NCI-H2196 (cell line): ENCODE data around the gene REM2.

Experiments used
- DNase-seq: peaks from one replicate; lab custom pipeline; 2025; ENCODE audit not compliant: unreplicated experiment; lab: John Stamatoyannopoulos, UW

The REM2 gene

DNA sequence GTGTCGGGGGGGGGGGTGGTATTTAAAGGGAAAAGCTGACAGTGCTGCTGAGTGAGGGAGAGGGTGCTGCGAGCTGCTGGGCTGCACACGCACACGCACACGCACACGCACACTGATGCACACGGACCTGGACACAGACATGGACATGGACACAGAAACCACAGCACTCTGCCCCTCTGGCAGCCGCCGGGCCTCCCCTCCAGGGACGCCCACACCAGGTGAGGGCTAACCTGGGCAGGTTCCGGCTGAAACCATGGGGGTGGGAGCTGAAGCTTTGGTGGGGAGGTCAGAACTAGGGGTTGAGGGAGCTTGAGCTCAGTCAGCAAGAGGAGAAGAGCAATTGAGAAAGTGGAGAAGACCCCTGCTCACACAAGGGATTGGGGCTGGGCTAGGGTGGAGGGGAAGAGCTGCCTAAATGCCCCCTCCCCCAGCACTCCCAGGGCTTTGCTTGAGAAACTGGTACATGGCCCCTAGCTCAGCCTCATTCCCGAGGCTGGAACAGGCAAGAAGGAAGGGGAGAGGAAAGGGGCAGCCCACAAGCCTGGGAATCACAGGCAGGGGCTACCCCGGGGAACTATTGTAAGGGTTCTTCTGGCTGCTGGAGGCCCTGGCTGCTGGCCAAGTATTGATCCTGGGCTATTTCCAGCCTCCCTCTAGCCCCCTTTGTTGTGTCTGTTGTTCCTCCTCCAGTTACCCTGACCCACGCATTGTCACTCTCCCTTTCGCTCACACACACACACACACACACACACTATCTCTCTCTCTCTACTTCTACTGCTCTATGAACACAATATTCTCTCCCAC, at the start of gene REM2:
TSS of gene REM2 (plus strand) at position 50 of the 804 bp plus-strand sequence. CDS start at position 116, 66 bp downstream.
- DNase-seq: no peak

DNA sequence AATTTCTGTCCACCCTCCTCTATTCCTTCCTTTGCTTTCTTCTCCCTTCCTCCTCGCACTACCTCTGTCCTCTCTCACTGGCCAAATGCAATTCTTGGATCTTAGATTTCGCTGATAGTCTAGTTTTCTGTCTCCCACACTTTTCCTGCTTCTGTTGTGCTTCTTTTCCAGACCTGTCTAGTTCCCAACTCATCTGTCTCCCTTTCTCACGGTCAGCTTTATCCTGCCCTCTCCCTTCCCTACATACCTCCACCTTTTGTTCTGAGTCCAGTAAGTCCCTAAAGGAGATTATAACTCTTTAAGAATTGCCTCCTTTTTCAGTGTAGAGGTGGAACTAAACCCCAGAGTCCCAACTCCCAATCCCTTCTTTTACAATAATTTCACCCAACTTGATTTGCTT, 47.5 kb upstream of the REM2 start:
- DNase-seq: no peak

GRCh38 chr14:22836301-22837113, 46.5 kb upstream of the REM2 start, which contains the start of gene MMP14:
MMP14 (plus strand) TSS chr14:22836585; CDS start chr14:22836818, 233 bp downstream.
- DNase-seq: no peak

DNA sequence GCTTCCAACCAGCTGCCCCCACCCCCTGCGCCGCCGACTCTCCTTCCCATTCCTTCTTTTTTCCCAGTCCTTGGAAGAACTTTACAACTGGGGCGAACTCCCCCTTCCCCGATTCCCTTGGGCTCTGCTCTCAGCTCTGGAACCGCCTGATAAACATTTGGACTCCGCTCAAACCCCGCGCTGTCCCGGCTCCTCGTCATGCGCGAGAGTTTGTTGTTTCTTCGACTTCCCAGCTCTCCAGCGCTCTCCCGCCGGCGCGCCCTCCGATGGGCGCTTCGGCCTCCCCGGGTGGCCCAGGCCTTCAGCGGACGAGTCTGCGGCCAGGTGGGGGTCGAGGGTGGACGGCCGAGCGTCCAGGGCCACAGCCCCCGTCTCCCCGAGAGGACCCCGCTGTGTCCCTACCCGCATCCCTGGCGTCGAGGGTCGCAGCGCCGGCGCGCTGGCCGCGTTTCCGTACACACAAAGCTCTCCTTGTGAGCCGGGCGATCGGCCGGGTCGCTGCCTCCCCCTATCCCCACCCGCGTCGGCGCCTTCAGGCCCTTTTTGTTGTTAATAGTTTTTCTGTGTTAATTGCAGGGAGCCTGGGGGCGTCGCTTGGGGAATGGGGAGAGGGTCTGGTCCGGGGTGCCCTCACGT, 45.8 kb upstream of the REM2 start:
- DNase-seq: no peak

GRCh38 chr14:22837750-22838538, 45.1 kb upstream of the REM2 start:
- no peak for DNase-seq

DNA sequence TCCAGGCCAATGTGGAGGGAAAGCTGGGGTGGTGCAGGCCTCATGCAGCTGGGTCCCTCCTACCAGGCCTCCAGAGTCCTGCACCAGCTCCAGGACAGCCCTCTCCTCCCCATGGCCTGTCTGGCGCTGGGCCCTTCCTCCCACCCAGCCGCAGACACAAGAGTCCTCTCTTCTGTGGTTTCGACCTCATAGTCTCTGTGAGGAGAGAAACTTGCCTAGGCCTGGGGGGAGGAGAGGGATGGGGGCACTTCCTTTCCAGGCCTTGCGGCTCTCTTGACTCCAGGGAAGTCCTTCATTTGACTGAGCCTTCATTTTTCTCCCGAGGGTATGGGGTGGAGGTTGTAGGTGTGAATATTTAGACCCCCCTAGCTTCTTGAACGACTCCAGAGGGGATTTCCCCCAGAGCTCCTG, 44.4 kb upstream of the REM2 start:
- no peak for DNase-seq

DNA sequence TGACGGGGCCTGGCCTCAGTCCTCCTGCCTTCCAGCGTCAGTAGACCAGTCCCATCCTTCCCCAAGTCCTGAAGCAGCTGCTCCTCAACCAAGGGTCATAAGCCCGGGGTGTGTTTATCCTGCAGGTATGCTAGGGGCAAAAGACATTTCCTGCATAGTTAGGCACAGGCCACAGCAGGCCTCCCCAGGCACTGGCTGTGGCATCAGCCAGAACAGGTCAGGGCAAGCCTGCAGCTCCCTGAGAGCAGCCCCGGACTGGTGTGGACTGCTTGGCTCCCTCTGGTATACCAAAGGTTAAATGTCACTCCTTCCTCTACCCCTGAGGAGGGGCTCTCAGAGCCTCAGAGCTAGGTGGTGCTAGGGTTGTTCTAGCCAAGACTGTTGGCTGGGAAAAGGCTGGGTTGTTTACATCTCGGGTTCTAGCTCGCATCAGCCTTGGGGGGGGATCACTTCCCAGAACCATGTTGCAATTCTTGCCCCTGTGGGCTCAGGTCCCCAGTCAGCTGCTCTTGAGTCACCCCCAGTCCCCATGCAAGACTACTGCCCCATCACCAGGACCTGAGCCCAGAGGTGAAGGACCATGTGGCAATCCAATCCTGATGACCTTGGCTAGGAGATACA, 43.8 kb upstream of the REM2 start:
- no peak for DNase-seq

DNA sequence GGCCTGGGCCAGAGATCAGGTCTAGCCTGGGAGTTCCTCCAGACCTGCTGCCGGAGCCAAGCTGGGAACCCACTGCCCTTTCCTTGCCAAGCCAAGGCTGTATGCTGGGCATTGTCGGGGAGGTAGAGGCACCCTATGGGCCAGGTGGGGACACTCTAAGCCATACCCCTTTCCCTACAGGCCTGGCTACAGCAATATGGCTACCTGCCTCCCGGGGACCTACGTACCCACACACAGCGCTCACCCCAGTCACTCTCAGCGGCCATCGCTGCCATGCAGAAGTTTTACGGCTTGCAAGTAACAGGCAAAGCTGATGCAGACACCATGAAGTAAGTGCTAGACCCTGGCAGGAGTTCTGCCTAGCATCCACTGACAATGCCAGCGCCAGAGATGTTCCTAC, 41.7 kb upstream of the REM2 start:
- no peak for DNase-seq

DNA sequence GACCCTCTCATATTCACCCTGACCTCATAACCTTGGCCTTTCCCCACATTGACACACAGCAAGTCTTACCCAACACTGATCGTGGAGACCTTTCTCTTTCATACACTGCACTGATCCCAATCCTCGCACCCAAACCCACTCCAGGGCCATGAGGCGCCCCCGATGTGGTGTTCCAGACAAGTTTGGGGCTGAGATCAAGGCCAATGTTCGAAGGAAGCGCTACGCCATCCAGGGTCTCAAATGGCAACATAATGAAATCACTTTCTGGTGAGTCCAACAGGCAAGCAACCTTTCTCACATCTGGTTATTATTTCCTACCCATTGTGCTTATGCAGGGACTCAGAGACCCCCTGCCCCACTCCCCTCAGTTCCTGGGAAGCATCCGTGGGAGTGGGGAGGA, 41.3 kb upstream of the REM2 start:
- DNase-seq: no peak

DNA sequence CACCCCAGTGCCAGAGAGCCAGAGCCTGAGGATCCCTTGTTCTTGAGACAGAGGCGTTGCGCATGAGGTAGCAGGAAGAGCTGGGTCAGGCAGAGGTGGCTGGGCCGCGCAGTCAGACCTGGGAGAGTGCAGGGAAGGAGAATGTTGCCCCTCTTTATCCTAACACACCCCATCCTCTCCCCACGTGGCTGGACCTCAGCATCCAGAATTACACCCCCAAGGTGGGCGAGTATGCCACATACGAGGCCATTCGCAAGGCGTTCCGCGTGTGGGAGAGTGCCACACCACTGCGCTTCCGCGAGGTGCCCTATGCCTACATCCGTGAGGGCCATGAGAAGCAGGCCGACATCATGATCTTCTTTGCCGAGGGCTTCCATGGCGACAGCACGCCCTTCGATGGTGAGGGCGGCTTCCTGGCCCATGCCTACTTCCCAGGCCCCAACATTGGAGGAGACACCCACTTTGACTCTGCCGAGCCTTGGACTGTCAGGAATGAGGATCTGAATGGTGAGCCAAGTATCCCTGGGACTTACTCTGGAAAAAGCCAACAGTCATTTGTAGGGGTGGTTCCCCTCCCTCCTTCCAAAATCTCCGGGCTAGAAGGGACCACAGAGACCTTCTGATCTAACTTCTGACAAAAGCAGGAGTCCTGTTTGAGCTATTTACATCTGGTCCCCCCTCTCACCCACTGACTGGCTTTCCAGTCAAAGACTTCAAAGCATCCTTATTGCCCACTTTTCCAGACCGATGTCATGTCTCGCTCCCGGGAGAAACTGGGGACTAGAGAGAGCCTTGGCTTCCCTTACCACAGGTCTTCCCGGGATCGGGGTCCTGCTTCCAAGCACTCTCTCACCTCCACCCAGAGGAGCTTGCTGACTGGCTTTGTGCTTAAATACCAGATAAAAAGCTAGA, 40.6 kb upstream of the REM2 start:
- no peak for DNase-seq

DNA sequence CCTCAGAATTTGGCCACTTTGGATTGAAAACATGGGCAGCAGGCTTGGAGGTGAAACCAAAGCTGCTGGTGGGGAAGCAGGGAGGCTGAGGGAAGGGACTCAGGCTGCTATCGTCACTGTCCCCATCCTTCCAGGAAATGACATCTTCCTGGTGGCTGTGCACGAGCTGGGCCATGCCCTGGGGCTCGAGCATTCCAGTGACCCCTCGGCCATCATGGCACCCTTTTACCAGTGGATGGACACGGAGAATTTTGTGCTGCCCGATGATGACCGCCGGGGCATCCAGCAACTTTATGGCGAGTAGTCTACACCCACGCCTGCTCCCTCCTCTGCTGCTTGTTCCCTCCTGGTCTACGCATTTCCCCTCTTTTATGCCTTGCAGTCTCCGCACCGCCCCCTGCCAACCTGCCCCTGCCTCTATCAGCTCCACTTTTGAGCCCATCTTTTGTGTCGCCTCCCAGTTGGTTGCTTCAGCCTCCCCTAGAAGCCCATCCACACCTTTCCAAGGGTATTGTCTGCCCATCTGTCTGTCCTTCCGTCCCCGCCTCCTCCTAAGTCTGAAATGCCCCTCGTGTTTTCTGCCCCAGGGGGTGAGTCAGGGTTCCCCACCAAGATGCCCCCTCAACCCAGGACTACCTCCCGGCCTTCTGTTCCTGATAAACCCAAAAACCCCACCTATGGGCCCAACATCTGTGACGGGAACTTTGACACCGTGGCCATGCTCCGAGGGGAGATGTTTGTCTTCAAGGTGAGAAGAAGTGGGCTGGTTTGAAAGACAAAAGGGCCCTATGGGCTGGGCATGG, 39.7 kb upstream of the REM2 start:
- no peak for DNase-seq

GRCh38 chr14:22844221-22845102, 38.6 kb upstream of the REM2 start:
- DNase-seq: no peak

- no peak for DNase-seq
Observed at GRCh38 chr14:22845103-22845394, 38.0 kb upstream of the REM2 start.

DNA sequence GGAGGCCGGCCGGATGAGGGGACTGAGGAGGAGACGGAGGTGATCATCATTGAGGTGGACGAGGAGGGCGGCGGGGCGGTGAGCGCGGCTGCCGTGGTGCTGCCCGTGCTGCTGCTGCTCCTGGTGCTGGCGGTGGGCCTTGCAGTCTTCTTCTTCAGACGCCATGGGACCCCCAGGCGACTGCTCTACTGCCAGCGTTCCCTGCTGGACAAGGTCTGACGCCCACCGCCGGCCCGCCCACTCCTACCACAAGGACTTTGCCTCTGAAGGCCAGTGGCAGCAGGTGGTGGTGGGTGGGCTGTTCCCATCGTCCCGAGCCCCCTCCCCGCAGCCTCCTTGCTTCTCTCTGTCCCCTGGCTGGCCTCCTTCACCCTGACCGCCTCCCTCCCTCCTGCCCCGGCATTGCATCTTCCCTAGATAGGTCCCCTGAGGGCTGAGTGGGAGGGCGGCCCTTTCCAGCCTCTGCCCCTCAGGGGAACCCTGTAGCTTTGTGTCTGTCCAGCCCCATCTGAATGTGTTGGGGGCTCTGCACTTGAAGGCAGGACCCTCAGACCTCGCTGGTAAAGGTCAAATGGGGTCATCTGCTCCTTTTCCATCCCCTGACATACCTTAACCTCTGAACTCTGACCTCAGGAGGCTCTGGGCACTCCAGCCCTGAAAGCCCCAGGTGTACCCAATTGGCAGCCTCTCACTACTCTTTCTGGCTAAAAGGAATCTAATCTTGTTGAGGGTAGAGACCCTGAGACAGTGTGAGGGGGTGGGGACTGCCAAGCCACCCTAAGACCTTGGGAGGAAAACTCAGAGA, 37.0 kb upstream of the REM2 start:
- no peak for DNase-seq

DNA sequence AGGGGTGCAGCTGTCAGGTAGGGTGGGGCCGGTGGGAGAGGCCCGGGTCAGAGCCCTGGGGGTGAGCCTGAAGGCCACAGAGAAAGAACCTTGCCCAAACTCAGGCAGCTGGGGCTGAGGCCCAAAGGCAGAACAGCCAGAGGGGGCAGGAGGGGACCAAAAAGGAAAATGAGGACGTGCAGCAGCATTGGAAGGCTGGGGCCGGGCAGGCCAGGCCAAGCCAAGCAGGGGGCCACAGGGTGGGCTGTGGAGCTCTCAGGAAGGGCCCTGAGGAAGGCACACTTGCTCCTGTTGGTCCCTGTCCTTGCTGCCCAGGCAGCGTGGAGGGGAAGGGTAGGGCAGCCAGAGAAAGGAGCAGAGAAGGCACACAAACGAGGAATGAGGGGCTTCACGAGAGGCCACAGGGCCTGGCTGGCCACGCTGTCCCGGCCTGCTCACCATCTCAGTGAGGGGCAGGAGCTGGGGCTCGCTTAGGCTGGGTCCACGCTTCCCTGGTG, 36.2 kb upstream of the REM2 start:
- no peak for DNase-seq

DNA sequence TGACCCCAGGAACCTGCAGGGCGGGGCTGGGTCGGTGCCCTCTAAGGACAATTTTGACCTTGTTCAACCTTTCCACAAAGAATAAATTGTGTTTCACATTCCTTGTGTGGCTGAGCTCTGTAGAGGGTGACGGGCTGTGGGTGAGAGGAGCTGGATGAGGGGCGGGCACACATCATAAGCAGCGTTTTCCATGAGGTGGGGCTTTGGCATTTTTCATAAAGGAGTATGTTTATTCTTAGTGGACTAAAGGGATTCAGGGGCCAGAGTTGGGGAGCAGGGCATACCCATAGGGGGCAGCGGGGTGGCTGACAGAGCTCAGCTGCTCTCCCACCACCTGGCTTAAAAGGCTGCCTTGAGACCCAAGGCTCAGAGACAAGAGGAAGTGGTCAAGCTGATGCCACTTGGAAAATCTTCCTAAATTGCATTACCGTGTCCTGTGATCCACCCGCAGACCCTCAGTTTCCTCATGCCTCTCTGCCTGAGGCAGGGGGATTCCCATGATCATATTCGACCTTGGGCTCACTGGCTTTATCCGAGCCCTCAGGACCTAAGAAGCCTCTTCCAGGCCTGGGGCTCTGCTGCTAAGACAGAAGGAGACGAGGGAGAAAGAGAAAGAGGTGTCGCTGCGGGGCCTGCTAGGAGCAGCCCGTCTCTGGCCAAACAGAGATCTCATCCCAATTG, 35.2 kb upstream of the REM2 start:
- no peak for DNase-seq
